PC-9 (cell line): ENCODE data around the gene NPIPB12.
"Not testable (repeated sequence)": the region's sequence is repeated elsewhere in the genome, so short reads cannot be mapped to it uniquely, and the experiment has no call there.

Source experiments
- EZH2 ChIP-seq: fragments of 200-600 bp; sonication (generic); IDR thresholded peaks from 2 replicates; pipeline ENCODE4 v1.8.0; 2017; ENCODE audit warnings: antibody characterized with exemption, low read depth
- TF ChIP-seq, protein P1 (sequence below): fragments of 200-600 bp; sonication (generic); conservative IDR thresholded peaks from 2 replicates; pipeline ENCODE4 v1.6.1; 2017; ENCODE audit warnings: mixed run types, antibody characterized with exemption, mild to moderate bottlenecking, moderate library complexity

DNA sequence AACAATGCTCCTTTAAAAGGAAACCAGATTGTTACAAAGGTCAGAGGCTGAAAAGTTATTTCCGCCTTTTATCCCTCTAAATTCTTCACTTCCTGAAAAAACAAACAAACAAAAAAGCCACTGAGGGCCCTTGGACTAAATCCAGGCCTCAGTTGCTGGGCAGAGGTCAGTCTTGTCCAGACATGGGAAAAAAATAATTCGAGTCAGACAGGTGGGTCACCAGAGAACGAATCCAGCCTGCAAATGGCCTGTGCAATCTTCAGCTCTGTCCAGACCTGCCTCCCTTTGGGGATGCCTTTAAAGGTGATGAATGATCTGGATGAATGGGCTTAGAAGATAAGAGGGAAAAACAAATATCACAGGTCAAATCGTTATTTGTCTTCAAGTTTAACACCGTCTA lies 15.3 kb upstream of the NPIPB12 start:
- TF ChIP-seq, protein P1, sequence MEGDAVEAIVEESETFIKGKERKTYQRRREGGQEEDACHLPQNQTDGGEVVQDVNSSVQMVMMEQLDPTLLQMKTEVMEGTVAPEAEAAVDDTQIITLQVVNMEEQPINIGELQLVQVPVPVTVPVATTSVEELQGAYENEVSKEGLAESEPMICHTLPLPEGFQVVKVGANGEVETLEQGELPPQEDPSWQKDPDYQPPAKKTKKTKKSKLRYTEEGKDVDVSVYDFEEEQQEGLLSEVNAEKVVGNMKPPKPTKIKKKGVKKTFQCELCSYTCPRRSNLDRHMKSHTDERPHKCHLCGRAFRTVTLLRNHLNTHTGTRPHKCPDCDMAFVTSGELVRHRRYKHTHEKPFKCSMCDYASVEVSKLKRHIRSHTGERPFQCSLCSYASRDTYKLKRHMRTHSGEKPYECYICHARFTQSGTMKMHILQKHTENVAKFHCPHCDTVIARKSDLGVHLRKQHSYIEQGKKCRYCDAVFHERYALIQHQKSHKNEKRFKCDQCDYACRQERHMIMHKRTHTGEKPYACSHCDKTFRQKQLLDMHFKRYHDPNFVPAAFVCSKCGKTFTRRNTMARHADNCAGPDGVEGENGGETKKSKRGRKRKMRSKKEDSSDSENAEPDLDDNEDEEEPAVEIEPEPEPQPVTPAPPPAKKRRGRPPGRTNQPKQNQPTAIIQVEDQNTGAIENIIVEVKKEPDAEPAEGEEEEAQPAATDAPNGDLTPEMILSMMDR = not testable (repeated sequence)
- not testable (repeated sequence) for TF ChIP-seq EZH2
